GM19438 (cell line): ENCODE results near the gene KDELR3.

Experiments used
- ATAC-seq: cut with Tn5 transposase; IDR thresholded peaks from one replicate; pipeline ENCODE4 v1.9.1; 2021; ENCODE audit warnings: low read depth; ENCODE audit not compliant: unreplicated experiment

The KDELR3 gene

DNA sequence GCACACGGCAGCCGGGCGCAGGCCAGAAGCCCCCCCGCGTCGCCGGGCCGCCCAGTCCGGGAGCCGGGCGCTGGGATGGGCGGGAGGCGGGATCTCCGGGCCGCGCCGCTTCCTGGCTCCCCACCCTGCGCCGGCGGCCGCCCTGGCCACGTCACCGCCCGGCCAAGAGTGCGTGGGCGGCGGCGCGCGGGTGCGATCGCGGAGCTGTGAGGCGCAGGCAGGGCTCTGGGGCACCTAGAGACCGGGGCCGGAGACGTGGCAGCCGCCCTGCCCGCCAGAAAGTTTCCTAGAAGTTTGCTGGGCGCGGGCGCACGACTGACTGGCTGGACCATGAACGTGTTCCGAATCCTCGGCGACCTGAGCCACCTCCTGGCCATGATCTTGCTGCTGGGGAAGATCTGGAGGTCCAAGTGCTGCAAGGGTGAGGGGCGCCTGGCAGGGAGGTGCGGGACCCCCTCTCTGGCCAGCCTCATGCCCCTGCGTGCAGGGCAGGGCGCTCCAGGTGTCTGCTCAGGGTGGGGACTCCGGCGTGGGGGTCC, at the start of gene KDELR3:
TSS of gene KDELR3 (plus strand) at position 193 of the 539 bp plus-strand sequence. CDS start at position 331, 138 bp downstream.
- no peak for ATAC-seq

DNA sequence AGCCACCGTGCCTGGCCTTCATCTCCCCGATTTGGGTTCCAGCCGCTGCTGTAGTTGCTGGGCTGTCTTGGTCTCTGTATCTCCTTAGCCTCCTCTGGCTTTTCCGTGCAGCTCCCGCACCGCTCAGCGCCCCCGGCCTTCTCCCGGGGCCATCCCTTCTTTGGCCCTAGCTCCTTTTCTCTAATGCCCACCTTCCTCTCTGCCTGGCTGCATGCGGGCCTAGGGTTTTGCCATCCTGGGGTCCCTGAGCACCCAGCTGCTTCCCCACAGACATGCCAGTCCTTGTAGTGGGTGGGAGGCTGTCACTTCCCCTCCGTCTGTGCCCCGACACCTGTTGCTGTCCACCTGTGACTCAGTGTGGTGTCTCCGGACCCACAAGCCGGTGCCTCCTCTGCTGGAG, 49.3 kb upstream of the KDELR3 start:
- ATAC-seq = no peak

DNA sequence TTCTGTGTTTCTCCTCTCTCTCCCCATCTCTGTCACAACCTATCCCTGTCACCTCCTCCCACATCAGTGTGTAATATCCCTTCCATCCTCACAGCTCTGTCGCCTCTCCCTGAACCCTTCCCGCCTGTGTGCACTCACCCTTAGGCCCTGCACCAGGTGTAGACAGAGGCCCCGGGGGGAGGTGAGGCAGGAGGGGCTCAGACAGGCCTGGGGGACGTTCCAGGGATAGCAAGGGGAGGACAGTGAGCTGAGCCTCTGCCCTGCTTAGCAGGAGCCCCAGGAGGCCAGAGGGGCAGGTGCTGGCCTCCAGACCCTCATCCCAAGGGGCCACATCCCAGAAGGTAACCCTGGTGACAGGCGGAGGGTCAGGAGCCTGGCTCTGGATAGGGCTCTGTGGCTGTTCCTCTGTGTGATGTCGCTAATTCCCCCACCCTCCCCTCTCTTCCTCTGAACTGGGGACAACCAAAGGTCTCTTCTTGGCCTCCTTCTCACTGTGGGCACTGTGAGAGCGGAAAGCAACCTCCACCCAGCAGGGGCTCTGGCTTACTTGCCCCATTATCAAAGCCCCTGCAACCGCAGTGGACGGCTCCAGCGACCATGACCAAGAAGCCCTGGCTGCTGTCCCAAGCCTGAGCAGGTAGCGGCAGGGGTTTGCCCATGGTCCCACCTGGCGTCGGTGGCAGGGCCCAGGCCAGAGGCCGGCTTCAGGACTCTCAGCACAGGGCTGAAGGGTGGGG, 48.6 kb upstream of the KDELR3 start:
- no peak for ATAC-seq

DNA sequence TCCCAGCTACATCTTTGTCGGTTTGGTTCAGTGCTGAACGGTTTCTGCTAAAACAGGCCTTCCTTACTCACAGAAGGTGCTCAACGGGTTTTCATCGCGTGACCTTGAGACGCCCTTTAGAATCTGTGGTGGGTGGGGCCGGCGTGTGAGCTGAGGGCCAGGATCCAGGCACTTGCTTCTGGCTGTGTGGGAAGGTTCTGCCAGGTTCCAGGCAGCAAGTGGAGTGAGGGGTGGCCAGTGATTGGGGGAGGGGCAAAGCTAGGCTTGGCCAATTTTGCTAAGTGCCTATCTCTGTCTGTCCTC, 48.1 kb upstream of the KDELR3 start:
- ATAC-seq = no peak

DNA sequence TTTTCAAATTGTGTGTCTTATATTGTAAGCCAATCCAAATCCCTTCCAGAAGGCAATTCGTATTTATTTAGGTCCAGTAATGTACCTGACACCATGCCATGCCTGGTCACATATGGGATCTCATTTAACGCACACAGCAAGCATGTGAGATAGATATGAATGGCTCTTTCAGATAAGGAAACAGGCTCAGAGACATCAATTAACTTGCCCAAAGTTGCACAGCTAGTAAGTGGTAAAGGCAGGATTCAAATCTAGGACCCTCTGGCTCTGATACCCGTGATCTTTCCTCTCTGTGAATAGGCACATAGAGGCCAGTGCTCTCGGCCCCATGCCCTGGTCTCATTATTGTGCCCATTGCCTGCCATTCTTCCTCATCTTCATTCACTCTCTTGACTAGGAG, 47.2 kb upstream of the KDELR3 start:
- ATAC-seq = no peak

DNA sequence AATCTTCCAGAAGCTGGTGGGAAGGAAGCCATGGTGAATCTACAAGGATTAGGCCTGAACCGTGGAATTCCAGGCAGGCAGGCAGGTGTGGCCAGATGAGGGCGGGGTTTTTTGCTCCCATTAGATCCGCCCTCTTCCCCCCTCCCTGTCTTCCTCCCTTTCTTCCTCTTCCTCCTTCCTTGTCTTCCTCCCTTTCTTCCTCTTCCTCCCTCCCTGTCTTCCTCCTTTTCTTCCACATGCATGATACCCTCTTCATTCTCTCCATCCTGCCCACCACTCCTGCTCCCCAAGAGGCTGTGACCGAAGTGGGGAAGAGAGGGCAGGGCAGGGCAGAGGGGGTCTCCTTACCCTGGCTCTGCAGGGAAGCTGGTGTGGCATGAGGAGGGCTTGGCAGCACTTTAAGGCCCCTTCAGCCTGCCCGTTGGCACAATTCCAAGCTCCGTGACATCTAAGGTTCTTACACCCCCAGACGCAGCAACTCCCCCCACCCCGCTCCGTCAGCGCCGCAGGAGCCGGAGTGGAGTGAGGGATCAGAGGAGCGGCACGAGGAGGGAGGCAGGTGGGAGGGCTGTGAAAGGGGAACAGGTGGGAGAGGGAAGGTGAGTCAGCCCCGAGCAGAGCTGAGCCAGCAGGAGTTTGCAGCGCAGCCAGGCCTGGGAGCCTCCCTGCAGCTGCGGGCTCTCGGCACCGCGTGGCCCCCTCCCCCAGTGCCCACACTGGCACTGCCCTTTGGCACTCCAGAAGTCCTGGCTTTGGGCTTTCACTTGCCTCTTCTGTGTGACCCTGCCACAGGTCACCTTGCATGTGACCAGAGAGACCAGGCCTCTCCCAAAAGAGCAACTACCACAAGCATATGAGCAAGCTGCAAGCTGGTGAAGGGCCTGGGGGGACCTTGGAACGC, 45.0 kb upstream of the KDELR3 start:
- ATAC-seq = no peak

DNA sequence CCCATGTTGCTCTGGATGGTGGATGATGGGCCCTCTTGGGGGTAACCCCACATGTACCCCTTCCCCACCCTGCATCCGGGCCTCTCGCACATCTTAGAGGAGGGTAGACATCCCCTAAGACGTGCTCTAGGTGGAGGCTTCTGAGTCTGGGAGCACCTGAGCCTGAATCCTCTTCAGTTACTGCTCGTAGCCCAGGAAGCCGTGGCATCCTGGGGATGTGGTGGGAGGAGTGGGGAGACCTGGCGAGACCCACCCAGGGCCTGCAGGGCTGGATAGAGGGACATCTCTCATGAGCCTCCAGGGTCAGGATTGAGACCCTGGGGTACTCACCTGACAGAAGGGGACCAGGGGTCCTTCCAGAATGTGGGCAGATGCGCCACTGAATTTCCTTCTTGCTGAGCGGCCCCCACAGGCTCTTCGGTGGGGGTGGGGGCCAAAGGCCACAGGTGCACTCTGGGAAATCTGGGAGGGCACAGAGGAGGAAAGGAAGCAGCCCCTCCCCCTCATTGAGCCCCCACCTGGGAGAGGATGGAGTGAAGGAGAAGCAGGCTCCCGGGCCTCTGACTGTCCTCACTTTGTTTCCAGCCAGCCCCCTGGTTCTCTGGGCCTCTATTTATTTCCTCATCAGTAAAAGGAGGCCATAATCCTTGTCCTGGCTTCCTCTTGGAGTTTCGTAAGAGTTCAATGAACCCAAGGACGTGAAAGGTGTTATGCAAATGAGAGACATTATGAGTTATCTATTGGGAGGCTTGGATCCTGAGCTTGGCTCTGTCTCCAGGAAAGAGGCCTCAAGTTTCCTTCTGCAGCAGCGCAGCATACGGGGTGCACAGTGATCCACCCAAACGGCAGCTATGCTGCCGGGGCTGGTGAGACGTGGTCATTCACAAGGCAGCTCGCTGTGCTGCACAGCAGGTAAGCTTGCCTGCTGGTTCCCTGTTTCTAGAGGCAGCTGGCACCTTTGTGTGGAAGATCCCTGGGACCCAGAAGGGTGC, 44.1 kb upstream of the KDELR3 start:
- ATAC-seq = no peak

DNA sequence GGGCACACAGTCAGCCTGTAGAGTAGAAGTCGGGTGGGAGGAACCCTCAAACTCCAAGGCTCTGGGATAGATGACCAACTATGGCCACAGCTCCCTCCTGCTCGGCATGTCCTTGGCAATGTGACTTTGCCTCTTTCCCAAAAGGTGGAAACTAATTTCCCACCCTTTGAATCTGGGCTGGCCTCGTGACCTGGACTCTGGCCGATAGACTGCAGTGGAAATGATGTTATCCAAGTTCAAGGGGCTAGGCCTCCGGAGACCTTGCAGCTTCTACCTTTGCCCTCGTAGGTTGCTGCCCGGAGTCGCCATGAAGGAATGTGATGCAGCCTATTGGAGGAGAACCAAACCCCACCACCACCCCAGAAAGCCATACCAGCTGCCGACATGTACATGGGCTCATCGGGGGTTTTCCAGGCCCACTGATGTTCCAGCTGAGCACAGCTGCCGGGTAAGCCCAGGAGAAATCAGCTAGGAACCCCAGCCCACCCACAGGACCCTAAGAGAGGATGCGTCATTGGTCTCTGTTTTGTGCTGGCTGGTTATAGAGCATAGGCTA, 43.3 kb upstream of the KDELR3 start:
- ATAC-seq = no peak

DNA sequence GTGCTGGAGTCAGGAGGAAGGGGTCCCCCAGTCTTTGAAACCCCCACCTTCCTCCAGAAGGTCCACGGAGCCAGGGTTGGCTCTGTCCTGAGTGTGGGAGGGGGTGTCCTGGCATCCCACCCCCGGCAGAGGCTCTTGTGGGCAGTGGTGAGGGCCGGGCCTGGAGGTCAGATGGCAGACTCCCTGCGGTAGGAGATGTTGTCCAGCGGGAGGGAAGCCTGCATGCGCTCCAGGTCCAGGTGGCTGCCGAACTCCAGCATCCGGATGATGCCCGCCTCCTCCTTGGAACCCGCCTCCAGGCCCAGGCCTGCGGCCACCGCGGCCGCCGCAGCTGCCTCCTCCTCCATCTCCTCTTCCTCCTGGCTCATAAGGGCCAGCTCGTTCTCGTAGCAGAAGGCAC, 41.3 kb upstream of the KDELR3 start:
- no peak for ATAC-seq

DNA sequence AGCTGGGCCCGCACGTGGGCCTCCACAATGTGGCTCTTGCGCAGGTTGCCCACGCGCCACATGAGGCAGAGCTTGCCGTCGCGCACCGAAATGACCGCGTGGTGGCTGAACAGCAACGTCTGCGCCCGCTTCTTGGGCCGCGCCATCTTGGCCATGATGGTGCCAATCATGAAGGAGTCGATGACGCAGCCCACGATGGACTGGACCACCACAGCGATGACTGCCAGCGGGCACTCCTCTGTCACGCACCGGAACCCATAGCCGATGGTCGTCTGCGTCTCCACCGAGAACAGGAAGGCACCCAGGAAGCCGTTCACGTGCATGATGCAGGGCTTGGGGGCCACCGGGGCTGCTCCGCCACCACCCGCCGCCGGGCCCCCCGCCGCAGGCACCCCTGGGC, 40.4 kb upstream of the KDELR3 start:
- ATAC-seq = no peak

DNA sequence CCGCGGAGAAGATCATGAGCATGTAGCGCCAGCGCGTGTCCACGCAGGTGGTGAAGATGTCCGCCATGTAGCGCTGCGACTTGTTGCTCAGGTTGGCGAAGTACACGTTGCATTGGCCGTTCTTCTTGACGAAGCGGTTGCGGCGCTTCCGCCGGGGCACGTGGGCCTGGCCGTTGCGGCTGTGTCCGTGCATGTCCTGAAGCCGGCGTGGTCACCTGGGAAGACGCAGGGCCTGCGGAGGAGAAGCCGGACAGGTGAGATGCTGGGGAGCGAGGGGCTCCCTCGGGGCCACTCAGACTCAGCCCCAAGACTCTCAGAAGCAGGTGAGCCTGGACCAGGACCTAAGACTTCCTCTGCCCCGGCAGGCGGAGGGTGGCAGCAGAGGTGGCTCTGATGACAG, 40.0 kb upstream of the KDELR3 start:
- no peak for ATAC-seq

DNA sequence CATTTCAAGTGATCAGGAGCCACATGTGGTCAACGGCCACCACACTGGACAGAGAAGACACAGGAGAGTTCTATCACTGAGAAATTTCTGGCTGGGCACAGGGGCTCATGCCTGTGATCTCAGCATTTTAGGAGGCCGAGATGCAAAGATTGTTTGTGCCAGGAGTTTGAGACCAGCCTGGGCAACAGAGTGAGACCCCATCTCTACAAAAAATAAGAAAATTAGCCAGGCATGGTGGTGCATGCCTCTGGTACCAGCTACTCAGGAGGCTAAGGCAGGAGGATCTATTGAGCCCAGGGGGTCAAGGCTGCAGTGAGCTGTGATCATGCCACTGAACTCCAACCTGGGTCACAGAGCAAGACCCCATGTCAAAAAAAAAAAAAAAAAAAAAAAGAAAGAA, 39.2 kb upstream of the KDELR3 start:
- ATAC-seq = no peak

DNA sequence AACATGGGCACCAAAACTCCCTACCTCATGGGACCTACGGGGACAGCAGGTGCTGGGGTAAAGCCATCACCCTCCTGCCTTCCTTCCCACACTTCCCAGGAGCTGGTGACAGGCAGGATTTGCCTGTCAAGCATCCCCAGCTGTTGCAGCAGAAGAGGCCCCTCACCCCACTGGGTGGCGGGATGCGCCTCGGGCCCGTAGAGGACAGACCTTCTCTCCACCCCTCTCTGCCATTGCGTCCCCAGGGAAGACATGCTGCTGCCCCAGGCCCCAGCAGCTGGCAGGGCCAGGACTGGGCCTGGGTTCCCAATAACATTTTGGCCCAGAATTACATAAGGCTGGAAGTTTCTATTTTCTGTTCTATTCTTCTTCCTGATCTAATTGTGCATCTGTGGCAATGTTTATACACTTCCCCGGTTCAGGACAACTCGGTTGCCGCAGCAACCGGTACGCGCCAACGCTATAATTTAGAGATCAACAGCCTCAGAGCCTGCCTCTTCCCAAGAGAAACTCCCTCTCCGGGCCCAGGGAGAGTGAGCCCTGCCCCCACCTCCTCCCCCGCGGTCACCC, 38.3 kb upstream of the KDELR3 start:
- ATAC-seq = no peak

DNA sequence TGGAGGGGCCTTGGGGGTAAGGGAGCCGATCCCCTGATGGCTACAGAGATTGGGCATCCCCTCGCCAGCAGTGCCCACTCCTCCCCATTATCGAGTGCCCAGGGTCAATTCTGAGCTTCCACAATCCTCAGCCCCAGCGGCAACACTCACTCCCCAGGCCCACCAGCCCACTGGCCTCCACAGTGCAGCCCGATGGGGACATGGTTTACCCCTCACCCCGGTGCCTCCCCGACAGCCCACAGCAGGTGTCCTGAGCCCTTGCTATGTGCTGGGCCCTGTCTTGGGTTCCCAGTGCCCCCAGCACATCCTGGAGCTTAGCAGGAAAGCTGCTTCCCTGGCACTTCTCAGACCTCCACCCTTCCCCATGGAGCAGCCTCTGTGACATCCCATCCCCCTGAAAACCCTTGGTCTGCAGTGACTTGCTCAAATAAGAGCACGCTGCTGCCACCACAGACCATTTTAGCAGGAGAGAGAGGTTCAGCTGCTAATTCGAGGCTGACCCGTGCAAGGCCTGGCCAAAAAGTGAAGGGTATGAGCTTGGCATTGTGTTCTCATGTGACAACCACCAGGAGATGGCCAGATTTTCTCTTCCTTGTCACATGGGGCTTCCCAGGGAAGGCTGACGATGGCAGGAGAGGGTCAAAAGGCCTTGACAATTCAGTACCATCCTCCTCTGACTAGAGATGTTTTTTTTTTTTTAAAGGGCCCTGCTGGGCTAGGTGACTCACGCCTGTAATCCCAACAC, 36.5 kb upstream of the KDELR3 start:
- ATAC-seq = no peak

DNA sequence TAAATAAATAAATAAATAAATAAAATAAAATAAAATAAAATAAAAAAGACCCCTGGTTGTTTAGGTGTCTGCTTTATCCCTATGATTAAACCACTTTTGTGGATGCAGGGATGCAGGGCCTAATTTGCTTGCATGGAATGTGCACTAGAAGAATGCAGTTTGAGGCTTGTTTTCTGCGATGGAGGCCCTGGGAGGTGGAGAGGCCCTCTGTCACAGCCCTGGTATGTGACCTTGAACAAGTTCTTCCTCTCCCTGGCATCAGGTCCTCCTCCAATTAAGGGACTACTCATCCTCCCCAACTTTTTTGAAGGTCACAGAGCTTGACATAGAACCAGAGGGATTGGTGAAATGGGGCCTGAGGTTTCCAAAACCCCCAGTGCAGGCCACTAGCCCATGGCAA, 35.6 kb upstream of the KDELR3 start:
- ATAC-seq = no peak

DNA sequence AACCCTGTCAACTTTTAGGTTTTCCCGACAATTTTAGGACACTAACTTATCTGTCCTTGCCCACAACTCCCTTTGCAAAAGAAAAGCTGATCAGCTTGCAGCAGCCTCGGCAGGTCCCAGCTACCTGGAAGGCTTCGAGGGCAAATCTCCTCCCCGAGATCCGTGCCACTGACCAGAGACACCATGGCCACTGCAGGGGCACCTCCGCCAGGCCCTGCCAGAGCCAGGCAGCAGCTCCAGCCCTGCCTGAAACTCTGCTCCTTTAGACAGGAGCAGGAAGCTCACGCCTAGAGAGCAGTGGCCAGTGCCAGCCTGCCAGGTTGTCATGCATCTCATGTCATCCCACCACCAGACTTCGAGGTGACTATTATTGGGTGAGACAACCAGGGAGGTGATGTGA, 34.0 kb upstream of the KDELR3 start:
- ATAC-seq = no peak

DNA sequence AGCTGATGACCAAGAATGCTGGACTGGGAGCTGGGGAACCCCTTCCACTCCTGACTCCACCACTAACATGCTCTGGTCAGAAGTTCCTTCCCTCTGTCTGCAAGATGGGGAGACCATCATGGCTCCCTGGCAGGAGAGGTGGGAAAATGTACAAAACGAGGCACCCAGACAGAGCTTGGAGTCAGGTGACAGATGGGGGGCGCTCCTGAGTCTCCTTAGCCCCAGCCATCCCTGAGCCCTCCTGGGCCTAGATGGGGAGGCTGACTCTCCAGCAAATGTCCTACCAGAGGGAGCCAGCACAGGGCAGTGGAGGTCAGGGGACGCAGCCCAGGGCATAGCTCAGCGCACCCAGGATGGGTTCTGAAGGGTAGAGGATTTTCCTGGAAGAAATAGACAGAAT, 32.9 kb upstream of the KDELR3 start:
- no peak for ATAC-seq

DNA sequence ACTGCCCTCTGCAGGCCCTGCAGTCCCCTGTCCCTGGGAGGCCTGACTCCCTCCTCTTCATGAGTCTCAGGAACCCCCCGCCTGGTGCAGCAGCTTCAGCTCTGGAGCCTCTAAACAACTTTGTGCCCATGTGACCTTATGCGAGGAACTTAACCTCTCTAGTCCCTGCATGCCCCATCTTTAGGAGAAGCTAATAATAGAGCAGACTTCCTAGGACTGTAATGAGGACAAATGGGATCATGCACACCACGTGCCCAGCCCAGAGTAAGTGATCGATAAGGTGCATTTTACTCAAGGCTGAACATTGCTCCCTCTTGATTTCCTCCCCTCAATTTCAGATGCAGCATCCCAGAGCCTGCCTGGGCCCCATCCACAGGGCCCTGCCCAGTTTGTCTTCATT, 31.9 kb upstream of the KDELR3 start:
- no peak for ATAC-seq

DNA sequence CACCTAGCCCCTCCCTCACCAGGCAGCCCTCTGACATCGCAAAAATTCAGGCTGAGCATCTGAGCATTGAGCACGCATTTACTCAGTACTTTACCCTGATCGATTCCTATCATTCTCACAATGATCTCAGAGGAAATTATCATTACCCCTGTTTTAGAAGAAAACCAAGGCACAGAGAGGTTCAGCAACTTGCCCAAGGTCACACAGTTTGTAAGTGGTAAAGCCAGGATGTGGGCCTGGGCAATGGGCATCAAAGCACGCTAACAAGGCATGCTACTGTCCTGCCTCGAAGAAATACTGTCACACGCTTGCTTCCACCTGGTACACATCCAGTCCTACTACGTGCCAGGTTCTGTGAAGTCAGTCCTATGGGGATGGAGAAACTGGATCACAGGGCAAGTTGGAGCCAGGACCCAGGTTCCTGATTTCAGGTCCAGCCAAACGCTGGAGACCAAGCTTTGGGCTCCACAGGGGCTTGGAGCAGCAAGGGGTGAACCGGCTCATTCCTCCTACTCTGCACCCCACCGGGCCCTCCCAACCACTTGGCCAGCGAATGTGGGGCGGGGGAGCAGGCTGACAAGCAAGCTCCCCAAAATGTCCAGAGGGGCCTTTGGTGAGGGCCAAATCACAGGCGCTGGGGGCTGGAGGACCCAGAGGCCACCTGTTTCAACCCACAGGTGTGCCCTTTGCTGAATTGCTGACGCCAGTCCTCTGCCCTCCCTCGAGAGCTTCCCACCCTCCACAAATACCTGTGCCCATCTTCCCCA, 31.1 kb upstream of the KDELR3 start:
- no peak for ATAC-seq
